Hair follicular keratinocyte (primary cell): ENCODE data around the gene SEC14L2. TPM values are rescaled to one million over a fixed set of nuclear protein-coding genes. Genes with fewer than 3 reads are reported as not detected.

Experiments used
- total RNA-seq: library from RNA; depleted of rRNA; stranded (reverse); fragments of >200 nt; gene quantifications from 2 replicates; pipeline ENCODE4 v1.2.3, GENCODE V29; 2015

The SEC14L2 gene
- total RNA-seq = 76.5 and 108 TPM in 2 replicates

DNA sequence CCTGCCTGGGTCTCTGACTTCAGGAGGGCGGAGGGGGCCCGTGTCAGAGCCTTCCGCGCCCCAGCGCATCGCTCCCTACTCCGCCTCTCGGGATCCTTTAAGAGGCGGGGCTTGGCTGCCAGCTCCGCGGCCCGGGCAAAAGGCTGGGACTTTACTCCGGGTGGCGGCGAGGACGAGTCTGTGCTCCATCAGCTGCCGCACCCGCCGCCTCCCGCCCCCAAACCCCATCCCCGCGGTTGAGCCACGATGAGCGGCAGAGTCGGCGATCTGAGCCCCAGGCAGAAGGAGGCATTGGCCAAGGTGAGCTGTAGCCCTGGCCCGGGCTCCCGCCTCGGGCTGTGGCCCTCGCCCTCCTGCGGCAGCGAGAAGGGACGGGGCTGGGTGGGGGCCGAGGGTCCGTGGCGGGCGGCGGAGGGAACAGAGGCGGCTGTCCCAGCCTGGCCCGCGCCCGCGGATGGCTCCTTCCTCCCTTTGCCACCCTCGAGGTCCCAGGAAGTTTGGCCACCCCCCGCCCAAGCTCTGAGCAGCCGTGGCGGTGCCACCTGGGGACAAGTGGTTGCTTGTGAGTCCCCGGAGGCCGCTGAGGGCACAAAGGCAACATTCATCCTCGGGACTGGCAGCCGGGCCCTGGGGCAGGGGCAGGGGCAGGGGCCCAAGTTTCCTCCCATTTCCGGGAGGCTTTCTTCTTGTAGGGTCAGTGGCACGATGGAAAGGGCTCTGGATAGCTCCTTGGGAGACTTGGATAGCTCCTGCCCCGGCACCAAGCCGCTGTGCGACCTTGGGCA is at the start of gene SEC14L2:
Gene SEC14L2, plus strand, starts transcription at position 148 of the 785 bp plus-strand sequence. Its CDS starts 99 bp downstream, at position 247.

DNA sequence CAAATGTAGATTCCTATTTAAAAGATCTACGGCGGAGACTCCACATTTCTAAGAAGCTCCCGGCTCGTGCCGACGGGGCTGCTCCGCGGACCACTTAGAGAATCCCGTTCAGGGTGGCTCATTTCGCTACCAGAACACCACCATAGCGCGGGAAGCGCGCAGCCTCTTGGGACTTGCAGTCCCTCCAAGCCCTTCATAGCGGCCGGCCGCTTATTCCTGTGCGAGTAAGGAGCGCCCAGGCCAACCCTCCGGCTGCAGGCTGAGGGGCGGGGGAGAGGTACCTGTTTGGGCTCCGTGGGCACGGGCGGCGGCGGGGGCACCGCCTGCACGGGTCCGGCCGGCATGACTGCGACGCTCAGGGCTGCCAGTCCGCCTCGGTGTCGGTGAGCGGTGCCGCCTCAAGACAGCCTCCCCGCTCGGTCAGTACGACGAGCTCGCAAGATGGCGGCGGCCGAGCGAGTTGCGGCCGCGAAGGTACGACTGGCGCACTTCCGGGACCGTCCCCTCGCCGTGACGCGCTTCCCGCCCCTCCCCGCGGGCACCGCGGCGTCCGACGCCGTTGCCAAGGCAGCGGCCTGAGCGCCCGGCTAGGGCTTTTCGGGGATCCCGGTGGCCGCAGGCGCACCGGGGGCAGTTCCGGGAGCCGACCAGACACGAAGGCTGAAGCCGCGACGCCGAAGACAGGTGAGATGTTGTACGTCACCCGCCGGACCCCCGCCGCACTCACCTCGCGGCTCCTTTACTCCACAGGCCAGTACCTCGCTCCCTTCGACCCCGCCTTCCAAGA is 40.2 kb upstream of the SEC14L2 start, which contains the start of the genes CCDC157 and SF3A1:
Gene CCDC157, plus strand, starts transcription at position 559 of the 787 bp plus-strand sequence. CDS start 8,994 bp downstream, outside the sequence.
Gene SF3A1, minus strand, starts transcription at position 446 of the 787 bp plus-strand sequence. Its CDS starts 102 bp downstream, at position 344.

DNA sequence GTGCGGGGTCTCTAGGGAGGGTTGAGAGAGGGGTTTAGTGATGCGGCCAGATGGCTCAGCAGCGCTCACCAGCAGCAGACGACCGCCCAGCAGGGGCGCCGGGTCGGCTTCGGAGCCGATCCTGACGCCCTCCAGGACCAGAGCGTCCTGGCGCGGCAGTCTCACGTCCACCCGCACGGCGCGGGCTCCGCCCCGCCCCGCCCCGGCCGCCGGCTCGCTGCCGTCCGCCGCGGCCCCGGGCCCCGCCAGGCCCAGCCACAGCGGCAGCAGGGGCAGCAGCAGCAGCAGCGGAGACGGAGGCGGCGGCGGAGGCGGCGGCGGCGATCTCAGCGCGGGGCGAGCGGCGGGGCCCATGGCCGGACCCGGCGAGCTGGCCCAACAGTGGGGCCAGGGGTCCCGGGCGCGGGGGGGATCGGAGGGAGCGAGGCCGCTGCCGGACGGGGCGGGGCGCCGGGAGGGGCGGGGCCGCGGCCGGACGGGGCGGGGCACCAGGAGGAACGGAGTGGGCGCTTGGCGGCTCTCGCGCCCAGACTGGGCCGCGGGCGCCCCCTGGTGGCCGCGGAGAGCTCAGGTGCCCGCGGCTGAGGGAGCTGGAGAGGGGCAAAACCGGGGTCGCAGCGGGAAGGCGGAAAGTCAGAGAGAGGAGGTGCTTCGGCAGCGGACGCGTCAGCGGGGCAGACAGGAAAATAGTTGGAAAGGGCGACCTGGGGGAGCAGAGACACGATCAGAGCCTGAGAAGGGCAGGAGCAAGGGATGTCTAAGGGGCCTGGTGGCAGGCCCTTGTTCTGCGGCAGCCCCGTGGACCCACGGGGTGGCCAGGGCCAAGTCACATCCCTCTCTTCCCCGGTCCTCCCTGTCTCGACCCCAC is 9.6 kb upstream of the SEC14L2 start, which contains the start of gene RNF215:
Gene RNF215, minus strand, starts transcription at position 452 of the 868 bp plus-strand sequence. Its CDS starts 98 bp downstream, at position 354.

DNA sequence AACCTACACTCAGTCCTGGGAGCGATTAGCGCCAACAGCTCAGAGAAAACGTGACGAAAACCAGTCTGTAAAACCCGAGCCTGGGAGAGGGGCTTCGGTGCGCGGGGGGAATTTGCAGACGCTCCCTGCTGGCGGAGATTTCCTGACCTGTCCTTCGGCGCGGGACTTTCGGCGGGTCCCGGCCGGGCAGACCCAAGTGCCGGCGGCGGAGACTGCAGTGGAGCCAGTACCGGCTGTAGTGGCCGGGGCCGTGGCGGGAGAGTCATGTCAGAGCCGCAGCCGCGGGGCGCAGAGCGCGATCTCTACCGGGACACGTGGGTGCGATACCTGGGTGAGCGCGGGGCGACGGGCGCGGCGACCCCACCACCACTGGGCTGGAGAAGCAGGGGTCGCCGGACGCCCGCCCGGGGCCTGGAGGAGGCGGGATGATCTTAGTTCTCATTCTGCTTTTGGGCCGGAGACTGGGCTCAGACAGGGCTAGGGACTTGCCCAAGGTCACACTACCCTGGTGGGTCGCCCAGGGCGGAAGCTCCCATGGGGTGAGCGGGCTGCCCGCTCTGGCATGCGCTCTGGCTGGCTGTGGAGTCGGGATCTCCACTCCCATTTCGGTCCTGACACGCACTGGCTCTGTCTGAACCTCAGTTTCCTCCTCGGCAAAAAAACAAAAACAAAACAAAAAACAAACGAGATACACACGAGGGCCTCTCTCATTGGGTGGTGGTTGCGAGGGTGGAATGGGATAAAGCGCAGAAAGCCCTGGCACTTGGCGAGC is 29.0 kb downstream of the SEC14L2 start, which contains the start of gene MTFP1:
Gene MTFP1, plus strand, starts transcription at position 153 of the 772 bp plus-strand sequence. Its CDS starts 112 bp downstream, at position 265.

DNA sequence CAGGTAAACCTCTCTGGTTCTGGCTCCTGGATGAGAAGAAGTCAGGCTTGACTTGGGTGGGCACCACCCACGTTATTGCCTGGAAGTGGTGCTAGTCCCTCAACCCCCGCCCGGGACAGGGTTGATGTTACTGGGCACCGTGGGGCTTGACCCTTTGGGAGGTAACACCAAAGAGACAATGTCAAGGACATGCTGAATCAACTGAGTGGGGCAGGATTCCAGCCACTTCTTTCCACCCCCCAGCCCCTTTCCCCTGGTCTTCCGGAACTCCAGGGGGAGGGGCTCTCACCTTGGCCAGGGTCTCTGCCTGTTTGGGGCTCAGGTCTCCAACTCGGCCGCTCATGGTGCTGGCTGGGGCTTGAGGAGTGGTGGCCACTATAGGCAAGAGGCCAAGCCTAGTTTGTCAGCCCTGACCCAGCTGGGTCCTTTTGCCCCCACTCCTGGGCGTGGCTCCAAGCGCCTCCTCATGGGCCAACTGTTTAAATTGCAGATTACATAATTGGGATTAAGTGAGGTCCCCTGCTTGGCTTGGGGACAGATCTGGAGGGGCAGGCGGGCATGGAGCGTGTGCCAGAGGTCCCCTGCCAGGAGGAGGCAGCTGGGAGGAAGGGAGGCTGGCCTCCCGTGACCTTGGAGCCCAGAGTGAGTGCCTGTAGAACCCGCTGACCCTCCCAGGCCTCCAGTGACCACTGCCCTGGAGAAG is 74.9 kb downstream of the SEC14L2 start, which contains the start of gene SEC14L3:
Gene SEC14L3, minus strand, starts transcription at position 402 of the 703 bp plus-strand sequence. Its CDS starts 59 bp downstream, at position 343.

Other genes starting within 250 kb of the SEC14L2 start
- 0.99 and 2.3 TPM in 2 replicates for gene LIF, start 150.3 kb upstream of the SEC14L2 start, total RNA-seq
- gene OSM, start 130.2 kb upstream of the SEC14L2 start, total RNA-seq = not detected in 2 replicates
- 4.0 and 5.8 TPM in 2 replicates for gene CASTOR1, start 107.5 kb upstream of the SEC14L2 start, total RNA-seq
- 20.2 and 25.8 TPM in 2 replicates for gene TBC1D10A, start 70.1 kb upstream of the SEC14L2 start, total RNA-seq
- 17.6 and 28.1 TPM in 2 replicates for gene SF3A1, start 40.1 kb upstream of the SEC14L2 start, total RNA-seq
- 0.47 and 2.5 TPM in 2 replicates for gene CCDC157, start 40.0 kb upstream of the SEC14L2 start, total RNA-seq
- 8.8 and 12.7 TPM in 2 replicates for gene RNF215, start 9.6 kb upstream of the SEC14L2 start, total RNA-seq
- gene MTFP1, start 28.8 kb downstream of the SEC14L2 start, total RNA-seq = 20.7 and 61.8 TPM in 2 replicates
- gene SEC14L3, start 75.0 kb downstream of the SEC14L2 start, total RNA-seq = not detected in 2 replicates
- gene SEC14L4, start 108.7 kb downstream of the SEC14L2 start, total RNA-seq = not detected in 2 replicates
- gene SEC14L6, start 149.7 kb downstream of the SEC14L2 start, total RNA-seq = not detected in 2 replicates
- not detected in 2 replicates for gene GAL3ST1, start 177.6 kb downstream of the SEC14L2 start, total RNA-seq
- 61.7 and 89.4 TPM in 2 replicates for gene PES1, start 194.9 kb downstream of the SEC14L2 start, total RNA-seq
- gene TCN2, start 210.2 kb downstream of the SEC14L2 start, total RNA-seq = 1.1 and 1.6 TPM in 2 replicates
- gene SLC35E4, start 238.8 kb downstream of the SEC14L2 start, total RNA-seq = 8.7 and 10.4 TPM in 2 replicates